HepG2 (cell line): Measurements from ENCODE around the gene MRPL3. TPM values are rescaled to one million over a fixed set of nuclear protein-coding genes. Genes with fewer than 3 reads are reported as not detected.
A peak's percentile ranks its signal among the peaks of the same experiment; 100 is the strongest.

Experiments used
- ATAC-seq: fragments of 200-7000 bp; cut with Tn5 transposase; 3 replicates; pipeline ENCODE4 v1.9.1; 2020; ENCODE audit warnings: mild to moderate bottlenecking, moderate library complexity
- BruUV-seq: library from RNA; stranded (reverse); fragments of 400-500 nt; replicated peaks from 2 replicates; lab custom pipeline; 2021; lab: Mats Ljungman, UMichigan
- CTCF ChIA-PET: fragments of 300-600 bp; formaldehyde crosslinking; extraction: SDS; loops from one replicate; lab custom pipeline; 2021; ENCODE audit warnings: low total read pairs, inconsistent platforms, low intra/inter-chr PET ratio; lab: Yijun Ruan, JAX
- POLR2A ChIA-PET: fragments of 350-600 bp; sonication (Branson Sonifier 250); formaldehyde crosslinking; loops from one replicate; lab custom pipeline; 2020; ENCODE audit warnings: antibody characterized with exemption, inconsistent platforms; lab: Yijun Ruan, JAX
- DNase-seq: peaks from one replicate; pipeline ENCODE4 v3.0.0-alpha.2; 2015; ENCODE audit warnings: low spot score
- FAIRE-seq: peaks from 3 replicates; lab custom pipeline; 2011; peaks lifted over from hg19 to GRCh38; lab: Jason Lieb, UNC
- H2AFZ ChIP-seq: one replicate; pipeline ENCODE4 v1.6.1; 2011; ENCODE audit warnings: low read length, inconsistent platforms
- H3K27ac ChIP-seq: fragments of 300-600 bp; 3 replicates; pipeline ENCODE4 v1.8.0; 2011; ENCODE audit warnings: mixed run types, mild to moderate bottlenecking, mixed read lengths, low read length, inconsistent platforms; ENCODE audit not compliant: insufficient read depth; ENCODE audit errors: extremely low read length
- H3K27me3 ChIP-seq, 2 experiments: fragments of 200-600 bp in 1 of 2; 2 replicates in 1 of 2; 3 replicates in 1 of 2; pipeline versions ENCODE4 v1.6.0 to v1.8.0; 2011; ENCODE audit warnings: low read length in 2 of 2, mild to moderate bottlenecking in 2 of 2, moderate library complexity in 2 of 2, inconsistent platforms in 1 of 2; ENCODE audit not compliant: insufficient read depth in 2 of 2, control insufficient read depth in 1 of 2
- H3K36me3 ChIP-seq, 2 experiments: fragments of 200-600 bp in 1 of 2; replicated peaks in 1 of 2; 2 replicates in 1 of 2; 3 replicates in 1 of 2; pipeline versions ENCODE4 v1.5.1 to v1.8.0; 2011; ENCODE audit warnings: low read length in 2 of 2, inconsistent platforms in 1 of 2; ENCODE audit not compliant: insufficient read depth in 2 of 2, control insufficient read depth in 1 of 2
- H3K4me1 ChIP-seq: 2 replicates; pipeline ENCODE4 v1.5.1; 2012; ENCODE audit warnings: low read length, inconsistent platforms; ENCODE audit not compliant: insufficient read depth
- H3K4me2 ChIP-seq: 2 replicates; pipeline ENCODE4 v1.6.0; 2011; ENCODE audit warnings: low read depth, low read length, inconsistent platforms
- H3K4me3 ChIP-seq, 3 experiments: fragments of 200-600 bp in 1 of 3; sonication (generic), shearing (Covaris generic) in 1 of 3; replicated peaks in 1 of 3; 2 replicates each; pipeline ENCODE4 v1.5.1; 2011 to 2016; ENCODE audit warnings: low read length in 3 of 3, inconsistent platforms in 2 of 3, low read depth in 2 of 3, mild to moderate bottlenecking in 2 of 3, control low read depth in 1 of 3, mixed read lengths in 1 of 3; ENCODE audit not compliant: insufficient read depth in 1 of 3
- H3K79me2 ChIP-seq: one replicate; pipeline ENCODE4 v1.6.1; 2011; ENCODE audit warnings: low read length, inconsistent platforms; ENCODE audit not compliant: insufficient read depth
- H3K9ac ChIP-seq: 2 replicates; pipeline ENCODE4 v1.6.0; 2011; ENCODE audit warnings: mild to moderate bottlenecking, low read depth, low read length, inconsistent platforms; ENCODE audit not compliant: insufficient read depth
- H3K9me3 ChIP-seq: 2 replicates; pipeline ENCODE4 v1.5.1; 2012; ENCODE audit warnings: mild to moderate bottlenecking, low read length
- H4K20me1 ChIP-seq: 2 replicates; pipeline ENCODE4 v1.6.0; 2011; ENCODE audit warnings: inconsistent platforms, mild to moderate bottlenecking, low read length, moderate library complexity; ENCODE audit not compliant: insufficient read depth
- GABPB1 ChIP-seq: IDR thresholded peaks from 2 replicates; pipeline ENCODE4 v1.6.1; 2016; ENCODE audit warnings: mild to moderate bottlenecking, missing genetic modification reagents, moderate library complexity, missing compliant biosample characterization
- NR1H2 ChIP-seq: sonication (generic); formaldehyde crosslinking; IDR thresholded peaks from 2 replicates; pipeline ENCODE4 v1.8.1; 2022; ENCODE audit warnings: low read depth, missing genetic modification reagents, borderline replicate concordance
- PCBP1 ChIP-seq: fragments of 200-400 bp; formaldehyde crosslinking; IDR thresholded peaks from 2 replicates; pipeline ENCODE4 v1.6.1; 2017; ENCODE audit warnings: mild to moderate bottlenecking, low read depth, low read length, borderline replicate concordance
- RARG ChIP-seq: sonication (generic); formaldehyde crosslinking; IDR thresholded peaks from 2 replicates; pipeline ENCODE4 v1.4.0; 2020; ENCODE audit warnings: low read depth, mild to moderate bottlenecking, missing genetic modification reagents
- STAG1 ChIP-seq: sonication (generic); formaldehyde crosslinking; IDR thresholded peaks from 2 replicates; pipeline ENCODE4 v1.4.0; 2020; ENCODE audit warnings: missing genetic modification reagents
- TCF7L2 ChIP-seq: IDR thresholded peaks from 2 replicates; pipeline ENCODE4 v1.6.1; 2011; ENCODE audit warnings: mild to moderate bottlenecking, low read depth, low read length, moderate library complexity
- ZBTB7B ChIP-seq: sonication (generic); formaldehyde crosslinking; IDR thresholded peaks from 2 replicates; pipeline ENCODE4 v1.4.0; 2020; ENCODE audit warnings: missing genetic modification reagents
- ZNF17 ChIP-seq: sonication (generic); formaldehyde crosslinking; IDR thresholded peaks from 2 replicates; pipeline ENCODE4 v1.5.0; 2020; ENCODE audit warnings: mild to moderate bottlenecking, missing genetic modification reagents
- ZNF30 ChIP-seq: sonication (generic); formaldehyde crosslinking; IDR thresholded peaks from 2 replicates; pipeline ENCODE4 v1.5.0; 2020; ENCODE audit warnings: mild to moderate bottlenecking, missing genetic modification reagents
- ZNF331 ChIP-seq: sonication (generic); formaldehyde crosslinking; IDR thresholded peaks from 2 replicates; pipeline ENCODE4 v1.4.0; 2020; ENCODE audit warnings: missing genetic modification reagents
- ZNF616 ChIP-seq: sonication (generic); formaldehyde crosslinking; IDR thresholded peaks from 2 replicates; pipeline ENCODE4 v1.5.0; 2020; ENCODE audit warnings: low read depth, mild to moderate bottlenecking, missing genetic modification reagents
- ZNF629 ChIP-seq: sonication (generic); formaldehyde crosslinking; conservative IDR thresholded peaks from 2 replicates; pipeline ENCODE4 v1.5.0; 2020; ENCODE audit warnings: missing genetic modification reagents
- ZNF709 ChIP-seq: sonication (generic); formaldehyde crosslinking; IDR thresholded peaks from 2 replicates; pipeline ENCODE4 v1.5.0; 2020; ENCODE audit warnings: mild to moderate bottlenecking, missing genetic modification reagents
- ZNF816 ChIP-seq: sonication (generic); formaldehyde crosslinking; IDR thresholded peaks from 2 replicates; pipeline ENCODE4 v1.8.0; 2022; ENCODE audit warnings: missing genetic modification reagents, mild to moderate bottlenecking, borderline replicate concordance
- WGBS: methylation state at CpG from one replicate; pipeline ENCODE4 v1.1.6; 2017; ENCODE audit warnings: low lambda C conversion rate; 5-methylcytosine and 5-hydroxymethylcytosine counted together
- in situ Hi-C: cut with HindIII; loops from 2 replicates; pipeline ENCODE4 v1.10.0; 2017; ENCODE audit warnings: low pct_unique_long_range_greater_than_20kb; ENCODE audit not compliant: extremely low pct_ligation_motif_present
- intact Hi-C: fragments of 100-400 bp; cut with micrococcal nuclease; formaldehyde crosslinking; loops from one replicate; pipeline ENCODE4 v1.10.0; 2022; ENCODE audit not compliant: unreplicated experiment
- polyA plus RNA-seq, 8 experiments: library from polyadenylated mRNA; depleted of rRNA in 3 of 8; stranded (reverse) in 7 of 8; unstranded in 1 of 8; fragments of >200 nt; fragmentation: Illumina TruSeq in 4 of 8; extraction: Trizol in 4 of 8; gene quantifications; 2 replicates each; pipeline versions ENCODE4 v1.2.1 to v1.2.3, GENCODE V29; 2011 to 2016; ENCODE audit warnings: low read depth in 4 of 8, missing spikeins in 1 of 8, mixed read lengths in 1 of 8; ENCODE audit not compliant: insufficient read depth in 1 of 8
- total RNA-seq, 5 experiments: library from RNA; depleted of rRNA; stranded (reverse); fragments of >200 nt; fragmentation: Illumina TruSeq; extraction: Trizol; gene quantifications; 2 replicates each; pipeline ENCODE4 v1.2.3, GENCODE V29; 2016; ENCODE audit warnings: low read depth in 1 of 5
- TF ChIP-seq, protein P1 (sequence below): sonication (generic); formaldehyde crosslinking; IDR thresholded peaks from 2 replicates; pipeline ENCODE4 v1.5.0; 2020; ENCODE audit warnings: mild to moderate bottlenecking, missing genetic modification reagents, moderate library complexity
- TF ChIP-seq, protein P2 (sequence below): IDR thresholded peaks from 2 replicates; pipeline ENCODE4 v1.6.1; 2018; ENCODE audit warnings: missing genetic modification reagents
- TF ChIP-seq, protein P3 (sequence below): IDR thresholded peaks from 2 replicates; pipeline ENCODE4 v1.4.0; 2020; ENCODE audit warnings: mild to moderate bottlenecking, missing genetic modification reagents
- TF ChIP-seq, protein P4 (sequence below): sonication (generic); formaldehyde crosslinking; IDR thresholded peaks from 2 replicates; pipeline ENCODE4 v1.5.1; 2020; ENCODE audit warnings: missing genetic modification reagents, mild to moderate bottlenecking, borderline replicate concordance

MRPL3 gene
- total and polyA plus RNA-seq, 2 of the 13 experiments (the other 11 are each of a cell fraction or from before 2014, with no cell fraction given), result 114 to 172 TPM

DNA sequence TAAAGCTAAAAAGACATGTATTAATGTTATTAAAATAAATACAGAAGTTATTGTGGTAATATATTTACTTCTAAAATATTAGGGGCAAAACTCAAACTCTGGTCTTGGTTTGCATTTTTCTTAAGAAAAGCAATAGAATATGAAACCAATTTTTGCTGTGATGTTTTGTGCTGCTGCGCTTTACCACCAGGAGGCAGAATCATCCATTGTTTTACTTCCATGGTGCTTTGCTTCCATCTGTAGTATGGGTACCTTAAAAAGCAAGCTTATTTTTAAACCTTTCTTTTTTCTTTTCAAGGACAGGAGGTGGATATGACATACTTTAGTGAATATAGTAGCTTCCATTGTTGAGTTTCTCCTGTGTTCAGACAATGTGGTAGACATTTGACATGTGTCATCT, 46.6 kb upstream of the MRPL3 start:
- Histone ChIP-seq H3K4me2 (no peak overlapping the region), H3K9me3 (no peaks in the 10 kb centered on the region), H3K4me1 (no peaks in the 10 kb centered on the region), H3K4me3 (no peak overlapping the region), H3K27me3 (no peaks in the 10 kb centered on the region), H3K36me3 (no peaks in the 10 kb centered on the region), H3K9ac (no peak overlapping the region), H2AFZ (no peak overlapping the region), H4K20me1 (no peaks in the 10 kb centered on the region), H3K27ac (no peak overlapping the region), H3K79me2 (no peaks in the 10 kb centered on the region)
- WGBS, result 24% methylated on average over 1 of the region's 1 CpG
- DNase-seq, result no peak
- intact Hi-C loops (no loop called here), in situ Hi-C loops (no loop called here)
- FAIRE-seq, result no peak
- BruUV-seq, result no TSS peak
- CTCF ChIA-PET, result no interaction called here
- no peak for ATAC-seq
- POLR2A ChIA-PET, result no interaction called here
- TF ChIP-seq ZNF816 (no peak), ZNF331 (CRISPR knock-in tag) (no peak), PCBP1 (no peak), ZNF629 (peak; percentile 86), ZBTB7B (CRISPR knock-in tag) (no peak), ZNF30 (no peak), ZNF616 (CRISPR knock-in tag) (no peak), TCF7L2 (no peak), ZNF709 (CRISPR knock-in tag) (no peak), ZNF17 (CRISPR knock-in tag) (no peak), RARG (CRISPR knock-in tag) (no peak), STAG1 (CRISPR knock-in tag) (peak; percentile 27; the same call in 1 of the 2 replicates), NR1H2 (CRISPR knock-in tag) (no peak), GABPB1 (no peak)
- TF ChIP-seq, protein P1, sequence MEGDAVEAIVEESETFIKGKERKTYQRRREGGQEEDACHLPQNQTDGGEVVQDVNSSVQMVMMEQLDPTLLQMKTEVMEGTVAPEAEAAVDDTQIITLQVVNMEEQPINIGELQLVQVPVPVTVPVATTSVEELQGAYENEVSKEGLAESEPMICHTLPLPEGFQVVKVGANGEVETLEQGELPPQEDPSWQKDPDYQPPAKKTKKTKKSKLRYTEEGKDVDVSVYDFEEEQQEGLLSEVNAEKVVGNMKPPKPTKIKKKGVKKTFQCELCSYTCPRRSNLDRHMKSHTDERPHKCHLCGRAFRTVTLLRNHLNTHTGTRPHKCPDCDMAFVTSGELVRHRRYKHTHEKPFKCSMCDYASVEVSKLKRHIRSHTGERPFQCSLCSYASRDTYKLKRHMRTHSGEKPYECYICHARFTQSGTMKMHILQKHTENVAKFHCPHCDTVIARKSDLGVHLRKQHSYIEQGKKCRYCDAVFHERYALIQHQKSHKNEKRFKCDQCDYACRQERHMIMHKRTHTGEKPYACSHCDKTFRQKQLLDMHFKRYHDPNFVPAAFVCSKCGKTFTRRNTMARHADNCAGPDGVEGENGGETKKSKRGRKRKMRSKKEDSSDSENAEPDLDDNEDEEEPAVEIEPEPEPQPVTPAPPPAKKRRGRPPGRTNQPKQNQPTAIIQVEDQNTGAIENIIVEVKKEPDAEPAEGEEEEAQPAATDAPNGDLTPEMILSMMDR (CRISPR knock-in tag), result peak; percentile 35
- TF ChIP-seq, protein P2, sequence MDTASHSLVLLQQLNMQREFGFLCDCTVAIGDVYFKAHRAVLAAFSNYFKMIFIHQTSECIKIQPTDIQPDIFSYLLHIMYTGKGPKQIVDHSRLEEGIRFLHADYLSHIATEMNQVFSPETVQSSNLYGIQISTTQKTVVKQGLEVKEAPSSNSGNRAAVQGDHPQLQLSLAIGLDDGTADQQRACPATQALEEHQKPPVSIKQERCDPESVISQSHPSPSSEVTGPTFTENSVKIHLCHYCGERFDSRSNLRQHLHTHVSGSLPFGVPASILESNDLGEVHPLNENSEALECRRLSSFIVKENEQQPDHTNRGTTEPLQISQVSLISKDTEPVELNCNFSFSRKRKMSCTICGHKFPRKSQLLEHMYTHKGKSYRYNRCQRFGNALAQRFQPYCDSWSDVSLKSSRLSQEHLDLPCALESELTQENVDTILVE (CRISPR knock-in tag), result no peak
- TF ChIP-seq, protein P3, sequence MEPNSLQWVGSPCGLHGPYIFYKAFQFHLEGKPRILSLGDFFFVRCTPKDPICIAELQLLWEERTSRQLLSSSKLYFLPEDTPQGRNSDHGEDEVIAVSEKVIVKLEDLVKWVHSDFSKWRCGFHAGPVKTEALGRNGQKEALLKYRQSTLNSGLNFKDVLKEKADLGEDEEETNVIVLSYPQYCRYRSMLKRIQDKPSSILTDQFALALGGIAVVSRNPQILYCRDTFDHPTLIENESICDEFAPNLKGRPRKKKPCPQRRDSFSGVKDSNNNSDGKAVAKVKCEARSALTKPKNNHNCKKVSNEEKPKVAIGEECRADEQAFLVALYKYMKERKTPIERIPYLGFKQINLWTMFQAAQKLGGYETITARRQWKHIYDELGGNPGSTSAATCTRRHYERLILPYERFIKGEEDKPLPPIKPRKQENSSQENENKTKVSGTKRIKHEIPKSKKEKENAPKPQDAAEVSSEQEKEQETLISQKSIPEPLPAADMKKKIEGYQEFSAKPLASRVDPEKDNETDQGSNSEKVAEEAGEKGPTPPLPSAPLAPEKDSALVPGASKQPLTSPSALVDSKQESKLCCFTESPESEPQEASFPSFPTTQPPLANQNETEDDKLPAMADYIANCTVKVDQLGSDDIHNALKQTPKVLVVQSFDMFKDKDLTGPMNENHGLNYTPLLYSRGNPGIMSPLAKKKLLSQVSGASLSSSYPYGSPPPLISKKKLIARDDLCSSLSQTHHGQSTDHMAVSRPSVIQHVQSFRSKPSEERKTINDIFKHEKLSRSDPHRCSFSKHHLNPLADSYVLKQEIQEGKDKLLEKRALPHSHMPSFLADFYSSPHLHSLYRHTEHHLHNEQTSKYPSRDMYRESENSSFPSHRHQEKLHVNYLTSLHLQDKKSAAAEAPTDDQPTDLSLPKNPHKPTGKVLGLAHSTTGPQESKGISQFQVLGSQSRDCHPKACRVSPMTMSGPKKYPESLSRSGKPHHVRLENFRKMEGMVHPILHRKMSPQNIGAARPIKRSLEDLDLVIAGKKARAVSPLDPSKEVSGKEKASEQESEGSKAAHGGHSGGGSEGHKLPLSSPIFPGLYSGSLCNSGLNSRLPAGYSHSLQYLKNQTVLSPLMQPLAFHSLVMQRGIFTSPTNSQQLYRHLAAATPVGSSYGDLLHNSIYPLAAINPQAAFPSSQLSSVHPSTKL (CRISPR knock-in tag), result no peak
- TF ChIP-seq, protein P4, sequence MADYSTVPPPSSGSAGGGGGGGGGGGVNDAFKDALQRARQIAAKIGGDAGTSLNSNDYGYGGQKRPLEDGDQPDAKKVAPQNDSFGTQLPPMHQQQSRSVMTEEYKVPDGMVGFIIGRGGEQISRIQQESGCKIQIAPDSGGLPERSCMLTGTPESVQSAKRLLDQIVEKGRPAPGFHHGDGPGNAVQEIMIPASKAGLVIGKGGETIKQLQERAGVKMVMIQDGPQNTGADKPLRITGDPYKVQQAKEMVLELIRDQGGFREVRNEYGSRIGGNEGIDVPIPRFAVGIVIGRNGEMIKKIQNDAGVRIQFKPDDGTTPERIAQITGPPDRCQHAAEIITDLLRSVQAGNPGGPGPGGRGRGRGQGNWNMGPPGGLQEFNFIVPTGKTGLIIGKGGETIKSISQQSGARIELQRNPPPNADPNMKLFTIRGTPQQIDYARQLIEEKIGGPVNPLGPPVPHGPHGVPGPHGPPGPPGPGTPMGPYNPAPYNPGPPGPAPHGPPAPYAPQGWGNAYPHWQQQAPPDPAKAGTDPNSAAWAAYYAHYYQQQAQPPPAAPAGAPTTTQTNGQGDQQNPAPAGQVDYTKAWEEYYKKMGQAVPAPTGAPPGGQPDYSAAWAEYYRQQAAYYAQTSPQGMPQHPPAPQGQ (CRISPR knock-in tag), result no peak
